Choroid plexus epithelial cell (primary cell): ENCODE results near the gene PGM1.
A peak's percentile ranks its signal among the peaks of the same experiment; 100 is the strongest.

Experiments used
- DNase-seq: peaks from one replicate; pipeline ENCODE4 v3.0.0-alpha.2; 2010; ENCODE audit warnings: low read depth
- H3K4me3 ChIP-seq: 2 replicates; pipeline ENCODE4 v1.5.1; 2011; ENCODE audit warnings: low read depth, mild to moderate bottlenecking, control low read depth, low read length, moderate library complexity
- TF ChIP-seq, protein P1 (sequence below): conservative IDR thresholded peaks from 2 replicates; pipeline ENCODE4 v1.5.1; 2011; ENCODE audit warnings: low read depth, mild to moderate bottlenecking, control low read depth, inconsistent platforms, low read length, moderate library complexity

The PGM1 gene

GRCh38 chr1:63691701-63692425, 98.7 kb downstream of the PGM1 start:
- no peak overlapping the region for H3K4me3 ChIP-seq
- peak; percentile 98 for DNase-seq
- TF ChIP-seq, protein P1, sequence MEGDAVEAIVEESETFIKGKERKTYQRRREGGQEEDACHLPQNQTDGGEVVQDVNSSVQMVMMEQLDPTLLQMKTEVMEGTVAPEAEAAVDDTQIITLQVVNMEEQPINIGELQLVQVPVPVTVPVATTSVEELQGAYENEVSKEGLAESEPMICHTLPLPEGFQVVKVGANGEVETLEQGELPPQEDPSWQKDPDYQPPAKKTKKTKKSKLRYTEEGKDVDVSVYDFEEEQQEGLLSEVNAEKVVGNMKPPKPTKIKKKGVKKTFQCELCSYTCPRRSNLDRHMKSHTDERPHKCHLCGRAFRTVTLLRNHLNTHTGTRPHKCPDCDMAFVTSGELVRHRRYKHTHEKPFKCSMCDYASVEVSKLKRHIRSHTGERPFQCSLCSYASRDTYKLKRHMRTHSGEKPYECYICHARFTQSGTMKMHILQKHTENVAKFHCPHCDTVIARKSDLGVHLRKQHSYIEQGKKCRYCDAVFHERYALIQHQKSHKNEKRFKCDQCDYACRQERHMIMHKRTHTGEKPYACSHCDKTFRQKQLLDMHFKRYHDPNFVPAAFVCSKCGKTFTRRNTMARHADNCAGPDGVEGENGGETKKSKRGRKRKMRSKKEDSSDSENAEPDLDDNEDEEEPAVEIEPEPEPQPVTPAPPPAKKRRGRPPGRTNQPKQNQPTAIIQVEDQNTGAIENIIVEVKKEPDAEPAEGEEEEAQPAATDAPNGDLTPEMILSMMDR = peak; percentile 77

- no peak overlapping the region for H3K4me3 ChIP-seq
- DNase-seq = peak; percentile 36
These were observed 100.8 kb downstream of the PGM1 start for GRCh38 chr1:63693944-63694571.

DNA sequence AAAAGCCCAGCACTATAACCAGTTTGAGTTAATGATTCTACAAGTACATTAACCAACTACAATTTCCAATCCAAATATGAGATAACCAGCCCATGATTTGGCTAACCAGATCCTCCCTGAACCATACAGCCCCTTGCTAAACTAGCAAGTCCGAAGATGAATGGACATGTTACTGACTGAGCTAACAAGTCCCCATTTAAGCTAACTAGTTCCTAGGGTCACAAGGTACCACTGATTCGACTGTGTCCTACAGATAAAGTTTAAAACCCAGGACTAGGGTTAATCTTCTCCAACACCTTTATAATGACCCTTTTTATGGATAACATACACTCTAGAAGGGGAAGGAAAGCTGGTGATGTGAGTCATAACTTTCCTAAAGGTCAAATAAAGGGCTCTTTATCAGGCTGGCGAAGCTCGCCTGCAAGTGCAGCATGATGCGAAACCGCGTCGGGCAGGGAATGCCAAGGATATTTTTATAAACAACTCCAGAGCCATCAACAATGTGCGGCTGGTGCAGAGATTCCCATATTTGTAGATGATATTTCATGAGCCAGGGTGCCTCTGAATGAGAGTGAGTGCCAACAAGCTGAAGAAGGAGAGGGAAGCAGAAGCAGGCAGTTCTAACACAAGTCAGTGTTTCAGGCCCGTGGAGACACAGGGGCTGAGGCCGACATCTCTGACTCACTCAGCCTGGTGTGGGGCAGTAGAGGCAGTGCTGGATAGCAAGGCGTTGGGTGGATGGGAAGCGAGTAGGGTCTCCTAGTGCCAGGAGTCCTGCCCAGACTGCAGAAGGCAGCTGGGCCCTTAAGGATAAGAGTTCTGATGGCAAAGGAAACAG, 105.0 kb downstream of the PGM1 start:
- no peak overlapping the region for H3K4me3 ChIP-seq
- TF ChIP-seq, protein P1 = no peak
- DNase-seq = no peak

More at GRCh38 chr1:63693944-63694571, 100.8 kb downstream of the PGM1 start:
- TF ChIP-seq, protein P1 = no peak

DNA sequence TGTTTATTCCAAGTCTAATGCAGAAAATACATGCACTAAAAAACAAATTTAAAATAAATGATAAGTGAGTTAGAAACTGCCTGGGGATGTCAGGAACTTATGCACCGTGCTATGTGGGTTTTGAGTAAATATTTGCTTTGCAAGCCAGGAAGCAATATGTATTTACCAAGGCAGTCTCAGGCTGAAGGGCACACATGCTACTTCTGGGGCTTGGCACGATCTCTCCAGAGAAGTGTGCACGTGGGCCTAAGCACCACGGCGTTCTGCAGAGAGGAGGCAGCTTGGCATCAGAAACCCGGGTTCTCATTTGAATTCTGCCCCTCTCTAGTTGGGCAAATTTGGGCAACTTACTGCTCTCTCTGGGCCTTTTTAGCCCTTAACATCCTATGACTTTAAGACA, 108.0 kb downstream of the PGM1 start:
- TF ChIP-seq, protein P1 = no peak
- DNase-seq = no peak

DNA sequence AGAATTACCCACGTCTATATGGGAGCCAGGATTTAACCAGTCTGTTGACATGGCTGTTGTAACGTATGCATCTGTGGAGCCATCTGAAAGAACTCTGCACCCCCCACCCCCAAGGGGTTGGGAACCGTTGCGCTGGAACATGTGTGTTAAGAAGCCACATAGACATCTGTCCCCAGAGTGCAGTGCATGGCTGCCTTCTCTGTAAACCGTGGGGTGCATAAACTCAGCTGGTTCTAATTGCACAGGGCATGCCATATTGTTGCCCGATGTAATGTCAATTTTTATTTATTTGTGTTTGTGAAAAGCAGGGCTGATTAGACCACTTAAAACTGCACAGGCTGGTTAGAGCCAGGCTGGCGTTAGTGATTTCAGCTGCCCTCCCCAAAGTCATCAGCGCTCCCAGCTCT, 110.5 kb downstream of the PGM1 start:
- H3K4me3 ChIP-seq = no peak overlapping the region
- DNase-seq = no peak
- TF ChIP-seq, protein P1 = no peak

More for the DNA sequence above, 108.0 kb downstream of the PGM1 start:
- no peak overlapping the region for H3K4me3 ChIP-seq

DNA sequence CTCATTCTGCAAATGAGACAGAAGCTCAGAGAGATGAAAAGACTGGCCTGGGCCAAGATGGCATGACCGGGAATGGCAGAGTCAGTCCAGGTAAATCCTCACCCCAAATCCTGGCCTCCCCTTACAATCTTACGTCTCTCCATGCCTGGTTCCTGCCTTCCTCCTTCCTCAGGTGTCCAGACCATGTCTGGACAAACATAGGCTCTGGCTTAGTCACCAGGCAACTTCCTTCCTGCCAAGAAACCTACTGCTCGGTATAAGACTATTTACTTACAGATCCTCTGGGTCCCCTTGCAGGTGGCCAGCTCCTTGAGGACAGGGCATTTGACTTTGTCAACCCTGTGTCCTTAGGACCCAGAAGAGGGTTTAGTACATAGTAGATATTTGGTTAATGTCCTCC, 111.2 kb downstream of the PGM1 start:
- TF ChIP-seq, protein P1 = no peak
- peak; percentile 35 for DNase-seq
- H3K4me3 ChIP-seq = no peak overlapping the region
